GM23338 (cell line): ENCODE data around the gene COL20A1. TPM values are rescaled to one million over a fixed set of nuclear protein-coding genes. Genes with fewer than 3 reads are reported as not detected.

Source experiments
- ATAC-seq: fragments of 200-7000 bp; cut with Tn5 transposase; 3 replicates; pipeline ENCODE4 v1.9.1; 2020
- DNase-seq: peaks from one replicate; pipeline ENCODE4 v3.0.0-alpha.2; 2015; ENCODE audit warnings: low spot score
- H2AFZ ChIP-seq: fragments of 200-600 bp; sonication (generic); 2 replicates; pipeline ENCODE4 v1.8.0; 2016; ENCODE audit warnings: antibody characterized with exemption, mild to moderate bottlenecking, moderate library complexity
- H3F3A ChIP-seq: fragments of 200-600 bp; sonication (generic); replicated peaks from 2 replicates; pipeline ENCODE4 v1.8.0; 2017; ENCODE audit warnings: antibody characterized with exemption, mixed run types, low read depth
- H3K27ac ChIP-seq: fragments of 200-600 bp; sonication (generic); 2 replicates; pipeline ENCODE4 v1.6.1; 2016; ENCODE audit warnings: low read depth
- H3K27me3 ChIP-seq: fragments of 200-600 bp; sonication (generic); 2 replicates; pipeline ENCODE4 v1.8.0; 2016; ENCODE audit warnings: mild to moderate bottlenecking, mixed run types, moderate library complexity; ENCODE audit not compliant: insufficient read depth
- H3K36me3 ChIP-seq: fragments of 200-600 bp; sonication (generic); 2 replicates; pipeline ENCODE4 v1.8.0; 2016; ENCODE audit warnings: mild to moderate bottlenecking; ENCODE audit not compliant: insufficient read depth
- H3K4me1 ChIP-seq: fragments of 200-600 bp; sonication (generic); 2 replicates; pipeline ENCODE4 v1.8.0; 2016; ENCODE audit warnings: mild to moderate bottlenecking, moderate library complexity; ENCODE audit not compliant: insufficient read depth
- H3K4me2 ChIP-seq: fragments of 200-600 bp; sonication (generic); 2 replicates; pipeline ENCODE4 v1.7.1; 2017; ENCODE audit warnings: mixed run types
- H3K4me3 ChIP-seq: fragments of 200-600 bp; sonication (generic); 2 replicates; pipeline ENCODE4 v1.6.1; 2016; ENCODE audit warnings: mixed run types
- H3K79me2 ChIP-seq: fragments of 200-600 bp; sonication (generic); replicated peaks from 2 replicates; pipeline ENCODE4 v1.8.0; 2017; ENCODE audit warnings: mild to moderate bottlenecking; ENCODE audit not compliant: insufficient read depth
- H3K9me2 ChIP-seq: fragments of 200-600 bp; sonication (generic); 2 replicates; pipeline ENCODE4 v1.8.0; 2017; ENCODE audit not compliant: insufficient read depth
- H4K20me1 ChIP-seq: fragments of 200-600 bp; sonication (generic); replicated peaks from 2 replicates; pipeline ENCODE4 v1.8.0; 2017; ENCODE audit warnings: mild to moderate bottlenecking; ENCODE audit not compliant: insufficient read depth
- H3K27ac Mint-ChIP-seq: 2 replicates; pipeline ENCODE4 v1.8.0; 2020; ENCODE audit warnings: inconsistent platforms, mild to moderate bottlenecking, moderate library complexity, mixed read lengths
- H3K27me3 Mint-ChIP-seq: 3 replicates; pipeline ENCODE4 v1.8.0; 2022; ENCODE audit warnings: low read depth, mild to moderate bottlenecking, moderate library complexity, mixed read lengths, inconsistent platforms; ENCODE audit not compliant: insufficient read depth, poor library complexity
- H3K36me3 Mint-ChIP-seq: 3 replicates; pipeline ENCODE4 v1.8.0; 2021; ENCODE audit warnings: low read depth, mild to moderate bottlenecking, inconsistent platforms, moderate library complexity, mixed read lengths
- H3K4me1 Mint-ChIP-seq: 3 replicates; pipeline ENCODE4 v1.8.0; 2020; ENCODE audit warnings: mild to moderate bottlenecking, inconsistent platforms, mixed read lengths
- H3K4me3 Mint-ChIP-seq: 3 replicates; pipeline ENCODE4 v1.8.0; 2021; ENCODE audit warnings: moderate library complexity, mild to moderate bottlenecking, inconsistent platforms, mixed read lengths
- H3K9me3 Mint-ChIP-seq: 3 replicates; pipeline ENCODE4 v1.8.0; 2020; ENCODE audit warnings: moderate library complexity, mild to moderate bottlenecking, inconsistent platforms, mixed read lengths
- EZH2 ChIP-seq: fragments of 200-600 bp; sonication (generic); IDR thresholded peaks from one replicate; pipeline ENCODE4 v1.8.0; 2017; ENCODE audit warnings: antibody characterized with exemption, mild to moderate bottlenecking, low read depth; ENCODE audit not compliant: unreplicated experiment
- EZH2phosphoT487 ChIP-seq: fragments of 200-600 bp; sonication (generic); IDR thresholded peaks from one replicate; pipeline ENCODE4 v1.8.1; 2018; ENCODE audit warnings: antibody characterized with exemption; ENCODE audit not compliant: unreplicated experiment
- JUNB ChIP-seq: IDR thresholded peaks from one replicate; pipeline ENCODE4 v1.6.1; 2016; ENCODE audit warnings: antibody characterized with exemption; ENCODE audit not compliant: unreplicated experiment
- STAT1 ChIP-seq: IDR thresholded peaks from one replicate; pipeline ENCODE4 v1.6.1; 2016; ENCODE audit warnings: antibody characterized with exemption; ENCODE audit not compliant: unreplicated experiment
- ZNF114 ChIP-seq: fragments of 250-450 bp; sonication (Bioruptor Pico); IDR thresholded peaks from 2 replicates; pipeline ENCODE4 v1.5.0; 2020; ENCODE audit warnings: mild to moderate bottlenecking, moderate library complexity
- polyA plus RNA-seq: library from polyadenylated mRNA; unstranded; fragments of >200 nt; fragmentation: Nextera tagmentation; extraction: Ambion mirVana; gene quantifications from 2 replicates; pipeline ENCODE4 v1.2.1, GENCODE V29; 2016
- total RNA-seq: library from RNA; depleted of rRNA; stranded (reverse); fragments of >200 nt; shearing (Covaris generic); gene quantifications from 2 replicates; pipeline ENCODE4 v1.2.3, GENCODE V29; 2014
- TF ChIP-seq, protein P1 (sequence below), 2 experiments: fragments of 200-600 bp in 1 of 2; sonication (generic) in 1 of 2; conservative IDR thresholded peaks; 2 replicates each; pipeline versions ENCODE4 v1.5.1 to v1.6.1; 2016 to 2017; ENCODE audit warnings: antibody characterized with exemption in 2 of 2, low read depth in 2 of 2, mild to moderate bottlenecking in 2 of 2, moderate library complexity in 1 of 2
- TF ChIP-seq, protein P2 (sequence below): IDR thresholded peaks from 2 replicates; pipeline ENCODE4 v1.6.1; 2016; ENCODE audit warnings: antibody characterized with exemption
- TF ChIP-seq, protein P3 (sequence below): fragments of 250-450 bp; sonication (Bioruptor Pico); IDR thresholded peaks from 2 replicates; pipeline ENCODE4 v1.5.0; 2020; ENCODE audit warnings: mild to moderate bottlenecking, moderate library complexity

Gene COL20A1
- total and polyA plus RNA-seq, 2 experiments from 2014 or later: 0.28 to 0.79 TPM

GRCh38 chr20:63244468-63244867 lies 48.5 kb upstream of the COL20A1 start:
- peaks cover 11% of the 10 kb centered on the region for H3K27me3 Mint-ChIP-seq
- no peaks in the 10 kb centered on the region for H4K20me1 ChIP-seq
- no peak overlapping the region for H3K27ac ChIP-seq
- H3K4me2 ChIP-seq: no peak overlapping the region
- TF ChIP-seq ZNF114 (CRISPR knock-in tag) (no peak), EZH2phosphoT487 (no peak), EZH2 (no peak), STAT1 (no peak), JUNB (no peak)
- TF ChIP-seq, protein P1, sequence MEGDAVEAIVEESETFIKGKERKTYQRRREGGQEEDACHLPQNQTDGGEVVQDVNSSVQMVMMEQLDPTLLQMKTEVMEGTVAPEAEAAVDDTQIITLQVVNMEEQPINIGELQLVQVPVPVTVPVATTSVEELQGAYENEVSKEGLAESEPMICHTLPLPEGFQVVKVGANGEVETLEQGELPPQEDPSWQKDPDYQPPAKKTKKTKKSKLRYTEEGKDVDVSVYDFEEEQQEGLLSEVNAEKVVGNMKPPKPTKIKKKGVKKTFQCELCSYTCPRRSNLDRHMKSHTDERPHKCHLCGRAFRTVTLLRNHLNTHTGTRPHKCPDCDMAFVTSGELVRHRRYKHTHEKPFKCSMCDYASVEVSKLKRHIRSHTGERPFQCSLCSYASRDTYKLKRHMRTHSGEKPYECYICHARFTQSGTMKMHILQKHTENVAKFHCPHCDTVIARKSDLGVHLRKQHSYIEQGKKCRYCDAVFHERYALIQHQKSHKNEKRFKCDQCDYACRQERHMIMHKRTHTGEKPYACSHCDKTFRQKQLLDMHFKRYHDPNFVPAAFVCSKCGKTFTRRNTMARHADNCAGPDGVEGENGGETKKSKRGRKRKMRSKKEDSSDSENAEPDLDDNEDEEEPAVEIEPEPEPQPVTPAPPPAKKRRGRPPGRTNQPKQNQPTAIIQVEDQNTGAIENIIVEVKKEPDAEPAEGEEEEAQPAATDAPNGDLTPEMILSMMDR (conservative IDR thresholded peaks at IDR 0.05; ENCODE audit: low read depth in 2 of 2): no peak
- TF ChIP-seq, protein P2, sequence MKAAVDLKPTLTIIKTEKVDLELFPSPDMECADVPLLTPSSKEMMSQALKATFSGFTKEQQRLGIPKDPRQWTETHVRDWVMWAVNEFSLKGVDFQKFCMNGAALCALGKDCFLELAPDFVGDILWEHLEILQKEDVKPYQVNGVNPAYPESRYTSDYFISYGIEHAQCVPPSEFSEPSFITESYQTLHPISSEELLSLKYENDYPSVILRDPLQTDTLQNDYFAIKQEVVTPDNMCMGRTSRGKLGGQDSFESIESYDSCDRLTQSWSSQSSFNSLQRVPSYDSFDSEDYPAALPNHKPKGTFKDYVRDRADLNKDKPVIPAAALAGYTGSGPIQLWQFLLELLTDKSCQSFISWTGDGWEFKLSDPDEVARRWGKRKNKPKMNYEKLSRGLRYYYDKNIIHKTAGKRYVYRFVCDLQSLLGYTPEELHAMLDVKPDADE: no peak
- TF ChIP-seq, protein P3, sequence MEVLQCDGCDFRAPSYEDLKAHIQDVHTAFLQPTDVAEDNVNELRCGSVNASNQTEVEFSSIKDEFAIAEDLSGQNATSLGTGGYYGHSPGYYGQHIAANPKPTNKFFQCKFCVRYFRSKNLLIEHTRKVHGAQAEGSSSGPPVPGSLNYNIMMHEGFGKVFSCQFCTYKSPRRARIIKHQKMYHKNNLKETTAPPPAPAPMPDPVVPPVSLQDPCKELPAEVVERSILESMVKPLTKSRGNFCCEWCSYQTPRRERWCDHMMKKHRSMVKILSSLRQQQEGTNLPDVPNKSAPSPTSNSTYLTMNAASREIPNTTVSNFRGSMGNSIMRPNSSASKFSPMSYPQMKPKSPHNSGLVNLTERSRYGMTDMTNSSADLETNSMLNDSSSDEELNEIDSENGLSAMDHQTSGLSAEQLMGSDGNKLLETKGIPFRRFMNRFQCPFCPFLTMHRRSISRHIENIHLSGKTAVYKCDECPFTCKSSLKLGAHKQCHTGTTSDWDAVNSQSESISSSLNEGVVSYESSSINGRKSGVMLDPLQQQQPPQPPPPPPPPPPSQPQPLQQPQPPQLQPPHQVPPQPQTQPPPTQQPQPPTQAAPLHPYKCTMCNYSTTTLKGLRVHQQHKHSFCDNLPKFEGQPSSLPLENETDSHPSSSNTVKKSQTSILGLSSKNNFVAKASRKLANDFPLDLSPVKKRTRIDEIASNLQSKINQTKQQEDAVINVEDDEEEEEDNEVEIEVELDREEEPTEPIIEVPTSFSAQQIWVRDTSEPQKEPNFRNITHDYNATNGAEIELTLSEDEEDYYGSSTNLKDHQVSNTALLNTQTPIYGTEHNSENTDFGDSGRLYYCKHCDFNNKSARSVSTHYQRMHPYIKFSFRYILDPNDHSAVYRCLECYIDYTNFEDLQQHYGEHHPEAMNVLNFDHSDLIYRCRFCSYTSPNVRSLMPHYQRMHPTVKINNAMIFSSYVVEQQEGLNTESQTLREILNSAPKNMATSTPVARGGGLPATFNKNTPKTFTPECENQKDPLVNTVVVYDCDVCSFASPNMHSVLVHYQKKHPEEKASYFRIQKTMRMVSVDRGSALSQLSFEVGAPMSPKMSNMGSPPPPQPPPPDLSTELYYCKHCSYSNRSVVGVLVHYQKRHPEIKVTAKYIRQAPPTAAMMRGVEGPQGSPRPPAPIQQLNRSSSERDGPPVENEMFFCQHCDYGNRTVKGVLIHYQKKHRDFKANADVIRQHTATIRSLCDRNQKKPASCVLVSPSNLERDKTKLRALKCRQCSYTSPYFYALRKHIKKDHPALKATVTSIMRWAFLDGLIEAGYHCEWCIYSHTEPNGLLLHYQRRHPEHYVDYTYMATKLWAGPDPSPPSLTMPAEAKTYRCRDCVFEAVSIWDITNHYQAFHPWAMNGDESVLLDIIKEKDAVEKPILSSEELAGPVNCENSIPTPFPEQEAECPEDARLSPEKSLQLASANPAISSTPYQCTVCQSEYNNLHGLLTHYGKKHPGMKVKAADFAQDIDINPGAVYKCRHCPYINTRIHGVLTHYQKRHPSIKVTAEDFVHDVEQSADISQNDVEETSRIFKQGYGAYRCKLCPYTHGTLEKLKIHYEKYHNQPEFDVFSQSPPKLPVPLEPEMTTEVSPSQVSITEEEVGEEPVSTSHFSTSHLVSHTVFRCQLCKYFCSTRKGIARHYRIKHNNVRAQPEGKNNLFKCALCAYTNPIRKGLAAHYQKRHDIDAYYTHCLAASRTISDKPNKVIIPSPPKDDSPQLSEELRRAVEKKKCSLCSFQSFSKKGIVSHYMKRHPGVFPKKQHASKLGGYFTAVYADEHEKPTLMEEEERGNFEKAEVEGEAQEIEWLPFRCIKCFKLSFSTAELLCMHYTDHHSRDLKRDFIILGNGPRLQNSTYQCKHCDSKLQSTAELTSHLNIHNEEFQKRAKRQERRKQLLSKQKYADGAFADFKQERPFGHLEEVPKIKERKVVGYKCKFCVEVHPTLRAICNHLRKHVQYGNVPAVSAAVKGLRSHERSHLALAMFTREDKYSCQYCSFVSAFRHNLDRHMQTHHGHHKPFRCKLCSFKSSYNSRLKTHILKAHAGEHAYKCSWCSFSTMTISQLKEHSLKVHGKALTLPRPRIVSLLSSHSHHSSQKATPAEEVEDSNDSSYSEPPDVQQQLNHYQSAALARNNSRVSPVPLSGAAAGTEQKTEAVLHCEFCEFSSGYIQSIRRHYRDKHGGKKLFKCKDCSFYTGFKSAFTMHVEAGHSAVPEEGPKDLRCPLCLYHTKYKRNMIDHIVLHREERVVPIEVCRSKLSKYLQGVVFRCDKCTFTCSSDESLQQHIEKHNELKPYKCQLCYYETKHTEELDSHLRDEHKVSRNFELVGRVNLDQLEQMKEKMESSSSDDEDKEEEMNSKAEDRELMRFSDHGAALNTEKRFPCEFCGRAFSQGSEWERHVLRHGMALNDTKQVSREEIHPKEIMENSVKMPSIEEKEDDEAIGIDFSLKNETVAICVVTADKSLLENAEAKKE (CRISPR knock-in tag): no peak
- H3K27ac Mint-ChIP-seq: no peak overlapping the region
- no peak for ATAC-seq
- no peaks in the 10 kb centered on the region for H3K27me3 ChIP-seq
- H3K4me1 Mint-ChIP-seq: peaks cover 11% of the 10 kb centered on the region
- DNase-seq: no peak
- H2AFZ ChIP-seq: no peak overlapping the region
- H3K36me3 Mint-ChIP-seq: no peaks in the 10 kb centered on the region
- H3K4me1 ChIP-seq: no peaks in the 10 kb centered on the region; the same call in 1 of the 2 replicates
- no peaks in the 10 kb centered on the region for H3K9me2 ChIP-seq
- no peaks in the 10 kb centered on the region for H3K9me3 Mint-ChIP-seq
- no peaks in the 10 kb centered on the region for H3F3A ChIP-seq
- no peak overlapping the region for H3K4me3 Mint-ChIP-seq
- no peak overlapping the region for H3K4me3 ChIP-seq
- no peaks in the 10 kb centered on the region for H3K36me3 ChIP-seq
- no peaks in the 10 kb centered on the region for H3K79me2 ChIP-seq
